ENCODE results near the gene RBFOX2. TPM values are rescaled to one million over a fixed set of nuclear protein-coding genes. Genes with fewer than 3 reads are reported as not detected.

The RBFOX2 gene
- total RNA-seq, 2 experiments from 2014 or later, result 1.9 to 2.4 TPM

DNA sequence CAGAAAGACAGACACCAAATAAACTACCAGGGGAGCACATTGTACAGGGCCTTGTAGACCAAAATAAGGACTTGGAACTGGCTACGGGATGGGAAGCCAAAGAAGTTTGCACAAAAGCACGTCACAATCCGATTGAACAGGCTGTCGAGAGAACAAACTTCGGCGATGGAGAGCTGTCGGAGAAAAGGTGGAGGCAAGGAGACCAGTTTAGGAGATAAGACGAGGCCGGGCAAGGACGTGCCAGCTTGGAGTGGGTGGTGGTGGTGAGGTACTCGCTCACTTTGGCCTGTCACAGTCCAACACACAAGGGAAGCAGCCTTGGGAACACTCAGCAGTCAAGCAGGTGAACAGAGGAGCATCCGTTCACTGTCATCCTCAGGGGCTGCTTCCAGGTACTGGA is 291.9 kb downstream of the RBFOX2 start:
- intact Hi-C loops (cut with DNase I, micrococcal nuclease), result no loop called here
- H3K27me3 ChIP-seq (ENCODE audit: control insufficient read depth in 1 of 2, insufficient read depth in 2 of 2, low read length in 2 of 2), result no peaks in the 10 kb centered on the region
- CTCF ChIA-PET, result no interaction called here
- Mint-ChIP-seq H3K36me3 (ENCODE audit: low read depth) (no peaks in the 10 kb centered on the region), H3K9me3 (no peaks in the 10 kb centered on the region), H3K4me3 (no peak overlapping the region), H3K27me3 (no peaks in the 10 kb centered on the region), H3K4me1 (ENCODE audit: low read depth) (no peaks in the 10 kb centered on the region), H3K27ac (no peak overlapping the region)
- no peak overlapping the region for H3K4me3 ChIP-seq (ENCODE audit: low read length)
- no peak for ATAC-seq (ENCODE audit: poor library complexity)
- no peaks in the 10 kb centered on the region for H3K4me1 ChIP-seq (ENCODE audit: insufficient read depth, low read length)
- TF ChIP-seq, protein P1, sequence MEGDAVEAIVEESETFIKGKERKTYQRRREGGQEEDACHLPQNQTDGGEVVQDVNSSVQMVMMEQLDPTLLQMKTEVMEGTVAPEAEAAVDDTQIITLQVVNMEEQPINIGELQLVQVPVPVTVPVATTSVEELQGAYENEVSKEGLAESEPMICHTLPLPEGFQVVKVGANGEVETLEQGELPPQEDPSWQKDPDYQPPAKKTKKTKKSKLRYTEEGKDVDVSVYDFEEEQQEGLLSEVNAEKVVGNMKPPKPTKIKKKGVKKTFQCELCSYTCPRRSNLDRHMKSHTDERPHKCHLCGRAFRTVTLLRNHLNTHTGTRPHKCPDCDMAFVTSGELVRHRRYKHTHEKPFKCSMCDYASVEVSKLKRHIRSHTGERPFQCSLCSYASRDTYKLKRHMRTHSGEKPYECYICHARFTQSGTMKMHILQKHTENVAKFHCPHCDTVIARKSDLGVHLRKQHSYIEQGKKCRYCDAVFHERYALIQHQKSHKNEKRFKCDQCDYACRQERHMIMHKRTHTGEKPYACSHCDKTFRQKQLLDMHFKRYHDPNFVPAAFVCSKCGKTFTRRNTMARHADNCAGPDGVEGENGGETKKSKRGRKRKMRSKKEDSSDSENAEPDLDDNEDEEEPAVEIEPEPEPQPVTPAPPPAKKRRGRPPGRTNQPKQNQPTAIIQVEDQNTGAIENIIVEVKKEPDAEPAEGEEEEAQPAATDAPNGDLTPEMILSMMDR (IDR thresholded peaks at IDR 0.05), result no peak
- POLR2A ChIA-PET, result no interaction called here
- no peaks in the 10 kb centered on the region for H3K9me3 ChIP-seq (ENCODE audit: control insufficient read depth in 1 of 2, insufficient read depth in 1 of 2, low read length in 2 of 2)
- DNase-seq, result no peak
- H3K36me3 ChIP-seq (ENCODE audit: insufficient read depth, low read length), result no peaks in the 10 kb centered on the region
- no peak overlapping the region for H3K27ac ChIP-seq (ENCODE audit: low read depth in 1 of 2, low read length in 2 of 2)

DNA sequence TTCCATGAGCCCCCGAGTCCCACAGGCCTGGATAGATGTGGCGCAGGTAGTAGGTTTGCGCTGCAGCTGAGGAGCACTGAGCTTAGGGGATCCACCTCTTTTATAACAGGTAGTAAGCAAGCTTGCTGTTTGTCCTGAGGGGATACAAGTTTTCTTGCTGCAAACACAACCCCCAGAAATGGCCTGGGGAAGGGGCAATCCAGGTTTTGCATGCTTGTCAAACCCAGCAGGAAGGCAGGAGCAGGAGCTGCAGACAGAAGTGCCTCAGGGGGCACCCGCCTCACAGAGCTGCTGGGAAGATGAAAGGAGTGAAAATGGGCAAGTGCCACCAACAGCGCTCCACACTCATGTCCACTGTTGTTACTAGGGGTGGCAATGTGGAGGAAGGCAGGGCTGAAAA is 292.5 kb downstream of the RBFOX2 start:
- no peaks in the 10 kb centered on the region for H3K36me3 ChIP-seq (ENCODE audit: insufficient read depth, low read length)
- ChIA-PET CTCF (no interaction called here), POLR2A (no interaction called here)

DNA sequence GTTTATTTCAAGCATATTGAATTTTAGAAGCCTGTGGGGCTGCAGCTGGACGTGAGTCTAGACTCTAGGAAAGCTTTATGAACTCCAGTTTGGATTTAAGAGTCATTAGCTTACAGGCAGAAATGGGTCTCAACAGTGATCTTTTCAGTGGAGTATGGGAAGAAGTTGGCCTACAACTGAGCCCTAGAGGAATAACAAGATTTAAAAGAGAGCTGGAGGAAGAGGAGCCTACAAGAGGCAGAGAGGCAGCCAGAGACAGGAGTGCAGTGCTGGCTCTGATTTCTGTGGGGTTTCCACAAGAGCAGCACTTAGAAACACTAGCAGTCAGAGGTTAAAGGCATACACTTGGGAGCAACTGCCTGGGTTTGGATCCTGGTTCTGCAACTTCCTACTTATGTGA is 293.1 kb downstream of the RBFOX2 start:
- ChIA-PET CTCF (no interaction called here), POLR2A (no interaction called here)
- Mint-ChIP-seq H3K36me3 (ENCODE audit: low read depth) (no peaks in the 10 kb centered on the region), H3K27me3 (peaks cover 4% of the 10 kb centered on the region), H3K4me3 (no peak overlapping the region), H3K4me1 (ENCODE audit: low read depth) (no peaks in the 10 kb centered on the region), H3K9me3 (no peaks in the 10 kb centered on the region), H3K27ac (no peak overlapping the region)
- TF ChIP-seq, protein P1 (IDR thresholded peaks at IDR 0.05), result no peak
- no peaks in the 10 kb centered on the region for H3K9me3 ChIP-seq (ENCODE audit: control insufficient read depth in 1 of 2, insufficient read depth in 1 of 2, low read length in 2 of 2)
- intact Hi-C loops (cut with DNase I, micrococcal nuclease), result no loop called here
- no peaks in the 10 kb centered on the region for H3K27me3 ChIP-seq (ENCODE audit: control insufficient read depth in 1 of 2, insufficient read depth in 2 of 2, low read length in 2 of 2)
- H3K4me1 ChIP-seq (ENCODE audit: insufficient read depth, low read length), result no peaks in the 10 kb centered on the region
- H3K4me3 ChIP-seq (ENCODE audit: low read length), result no peak overlapping the region
- no peaks in the 10 kb centered on the region for H3K36me3 ChIP-seq (ENCODE audit: insufficient read depth, low read length)
- H3K27ac ChIP-seq (ENCODE audit: low read depth in 1 of 2, low read length in 2 of 2), result no peak overlapping the region
- ATAC-seq (ENCODE audit: poor library complexity), result no peak
- DNase-seq, result no peak

More for the DNA sequence above, 292.5 kb downstream of the RBFOX2 start:
- Histone ChIP-seq H3K27ac (ENCODE audit: low read depth in 1 of 2, low read length in 2 of 2) (no peak overlapping the region), H3K9me3 (ENCODE audit: control insufficient read depth in 1 of 2, insufficient read depth in 1 of 2, low read length in 2 of 2) (no peaks in the 10 kb centered on the region), H3K27me3 (ENCODE audit: control insufficient read depth in 1 of 2, insufficient read depth in 2 of 2, low read length in 2 of 2) (no peaks in the 10 kb centered on the region), H3K4me3 (ENCODE audit: low read length) (no peak overlapping the region), H3K4me1 (ENCODE audit: insufficient read depth, low read length) (no peaks in the 10 kb centered on the region)
- H3K27ac Mint-ChIP-seq, result no peak overlapping the region
- H3K4me1 Mint-ChIP-seq (ENCODE audit: low read depth), result no peaks in the 10 kb centered on the region
- peaks cover 1% of the 10 kb centered on the region for H3K27me3 Mint-ChIP-seq
- TF ChIP-seq, protein P1 (IDR thresholded peaks at IDR 0.05), result no peak
- no peaks in the 10 kb centered on the region for H3K9me3 Mint-ChIP-seq
- H3K4me3 Mint-ChIP-seq, result no peak overlapping the region
- DNase-seq (no peak), ATAC-seq (ENCODE audit: poor library complexity) (no peak)
- intact Hi-C loops (cut with DNase I, micrococcal nuclease), result no loop called here
- H3K36me3 Mint-ChIP-seq (ENCODE audit: low read depth), result no peaks in the 10 kb centered on the region
